ENCODE data around the gene PEX5L. TPM values are rescaled to one million over a fixed set of nuclear protein-coding genes. Genes with fewer than 3 reads are reported as not detected.

PEX5L gene
- total and polyA plus RNA-seq, 9 donors = 0.30 to 8.6 (median 1.1) TPM

DNA sequence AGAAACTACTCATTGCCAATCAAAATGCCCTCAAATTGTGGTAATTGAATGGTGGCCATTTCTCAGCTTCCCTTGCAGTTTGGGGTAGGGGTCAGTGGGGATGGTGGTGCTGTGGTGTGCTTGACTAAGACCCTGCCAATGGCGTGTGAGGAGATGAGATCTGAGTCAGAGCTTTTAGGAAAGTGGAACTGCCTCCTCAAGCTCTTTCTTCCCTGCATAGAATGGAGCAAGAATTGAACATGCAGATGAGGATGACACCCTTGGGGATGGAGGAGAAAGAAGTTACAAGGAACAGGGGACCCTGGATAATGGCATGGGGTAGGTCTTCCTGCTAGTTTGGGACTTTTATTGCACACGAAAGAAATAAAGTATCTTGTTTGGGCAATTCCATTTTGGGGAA, 188.0 kb downstream of the PEX5L start:
- WGBS, 3 donors = 79 to 93% (median 81%) methylated on average over 2 of the region's 2 CpGs
- intact Hi-C loops (cut with DNase I) = no loop called here

DNA sequence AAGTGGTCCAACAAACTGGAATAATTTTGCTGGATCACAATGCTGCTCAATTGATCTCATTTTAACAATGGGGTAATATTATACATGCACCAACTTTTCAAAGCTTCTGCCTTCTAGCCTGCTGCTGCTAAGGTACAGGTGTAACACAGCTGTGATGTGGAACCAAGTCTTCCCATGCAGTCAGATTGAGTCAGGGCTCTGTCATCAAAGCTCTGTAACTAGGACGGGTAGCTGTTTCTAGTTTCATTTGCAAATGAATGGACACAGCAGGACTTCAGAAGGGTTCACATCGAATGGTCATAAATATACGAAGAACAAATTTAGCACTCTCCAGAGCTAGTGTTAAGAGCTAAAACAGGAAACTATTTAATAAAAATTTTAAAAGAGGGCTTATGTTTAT, 194.7 kb downstream of the PEX5L start:
- 44 to 68% (median 68%) methylated on average over 3 of the region's 3 CpGs for WGBS, 3 donors
- Histone ChIP-seq H3K36me3 (no peaks in the 10 kb centered on the region), H3K9me3 (no peaks in the 10 kb centered on the region), H3K4me1 (ENCODE audit: insufficient read depth) (no peaks in the 10 kb centered on the region), H3K27ac (no peak overlapping the region), H3K4me3 (no peak overlapping the region), H3K27me3 (no peaks in the 10 kb centered on the region)
- intact Hi-C loops (cut with DNase I) = no loop called here
- TF ChIP-seq EP300 (IDR thresholded peaks at IDR 0.05) (no peak), POLR2A (IDR thresholded peaks at IDR 0.05) (no peak)
- TF ChIP-seq, protein P1, sequence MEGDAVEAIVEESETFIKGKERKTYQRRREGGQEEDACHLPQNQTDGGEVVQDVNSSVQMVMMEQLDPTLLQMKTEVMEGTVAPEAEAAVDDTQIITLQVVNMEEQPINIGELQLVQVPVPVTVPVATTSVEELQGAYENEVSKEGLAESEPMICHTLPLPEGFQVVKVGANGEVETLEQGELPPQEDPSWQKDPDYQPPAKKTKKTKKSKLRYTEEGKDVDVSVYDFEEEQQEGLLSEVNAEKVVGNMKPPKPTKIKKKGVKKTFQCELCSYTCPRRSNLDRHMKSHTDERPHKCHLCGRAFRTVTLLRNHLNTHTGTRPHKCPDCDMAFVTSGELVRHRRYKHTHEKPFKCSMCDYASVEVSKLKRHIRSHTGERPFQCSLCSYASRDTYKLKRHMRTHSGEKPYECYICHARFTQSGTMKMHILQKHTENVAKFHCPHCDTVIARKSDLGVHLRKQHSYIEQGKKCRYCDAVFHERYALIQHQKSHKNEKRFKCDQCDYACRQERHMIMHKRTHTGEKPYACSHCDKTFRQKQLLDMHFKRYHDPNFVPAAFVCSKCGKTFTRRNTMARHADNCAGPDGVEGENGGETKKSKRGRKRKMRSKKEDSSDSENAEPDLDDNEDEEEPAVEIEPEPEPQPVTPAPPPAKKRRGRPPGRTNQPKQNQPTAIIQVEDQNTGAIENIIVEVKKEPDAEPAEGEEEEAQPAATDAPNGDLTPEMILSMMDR (IDR thresholded peaks at IDR 0.05) = no peak
- no peak for DNase-seq

More for the DNA sequence above, 188.0 kb downstream of the PEX5L start:
- H3K4me3 ChIP-seq = no peak overlapping the region
- no peak for DNase-seq
- no peaks in the 10 kb centered on the region for H3K36me3 ChIP-seq
- TF ChIP-seq, protein P1 (IDR thresholded peaks at IDR 0.05) = no peak
- TF ChIP-seq EP300 (IDR thresholded peaks at IDR 0.05) (no peak), POLR2A (IDR thresholded peaks at IDR 0.05) (no peak)
- H3K9me3 ChIP-seq = no peaks in the 10 kb centered on the region
- no peaks in the 10 kb centered on the region for H3K4me1 ChIP-seq (ENCODE audit: insufficient read depth)
- no peak overlapping the region for H3K27ac ChIP-seq
- no peaks in the 10 kb centered on the region for H3K27me3 ChIP-seq

DNA sequence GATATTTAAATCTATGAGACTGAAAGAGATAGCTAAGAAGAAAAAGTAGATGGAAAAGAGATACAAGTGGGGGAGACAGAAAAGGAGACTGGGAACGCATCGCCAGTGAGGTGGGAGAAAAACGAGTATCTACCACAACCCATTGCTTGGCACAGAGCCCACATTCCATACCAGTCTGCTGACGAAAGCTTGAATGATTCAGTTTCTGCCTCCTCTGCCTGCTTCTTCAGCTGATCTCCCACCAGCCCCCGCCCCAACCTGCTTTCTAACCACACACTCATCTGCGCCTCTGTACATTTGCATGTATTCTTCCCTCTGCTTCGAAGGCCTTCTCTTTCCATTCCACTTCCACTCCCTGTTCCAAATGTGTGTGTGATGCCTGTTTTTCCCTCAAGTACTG, 195.8 kb downstream of the PEX5L start:
- intact Hi-C loops (cut with DNase I) = no loop called here
- H3K9me3 ChIP-seq = no peaks in the 10 kb centered on the region
- TF ChIP-seq EP300 (IDR thresholded peaks at IDR 0.05) (no peak), POLR2A (IDR thresholded peaks at IDR 0.05) (no peak)
- TF ChIP-seq, protein P1 (IDR thresholded peaks at IDR 0.05) = no peak
- WGBS, 3 donors = 70 to 74% (median 70%) methylated on average over 7 of the region's 7 CpGs
- DNase-seq = no peak
- no peaks in the 10 kb centered on the region for H3K4me1 ChIP-seq (ENCODE audit: insufficient read depth)
- no peak overlapping the region for H3K4me3 ChIP-seq
- H3K27ac ChIP-seq = no peak overlapping the region
- no peaks in the 10 kb centered on the region for H3K36me3 ChIP-seq
- H3K27me3 ChIP-seq = no peaks in the 10 kb centered on the region

DNA sequence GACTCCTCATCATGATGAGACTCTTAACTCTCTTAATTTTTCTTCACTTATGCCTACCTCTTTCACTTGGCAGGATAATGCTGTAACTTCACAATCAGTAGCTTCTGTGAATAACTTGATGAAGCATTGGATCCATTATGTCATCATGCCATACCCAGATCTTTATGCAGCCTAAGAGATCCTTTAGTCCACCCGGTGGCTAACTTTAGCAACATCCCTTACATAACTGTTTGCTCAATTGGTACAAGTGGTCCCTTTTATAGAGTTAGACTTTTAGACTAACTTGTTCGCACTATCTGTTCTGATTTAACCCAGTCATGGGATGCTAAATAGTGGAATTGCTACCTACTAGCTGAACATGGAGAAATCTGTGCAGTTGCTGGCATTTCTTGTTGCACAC, 199.4 kb downstream of the PEX5L start:
- no peak for TF ChIP-seq EP300 (IDR thresholded peaks at IDR 0.05)
- TF ChIP-seq POLR2A (IDR thresholded peaks at IDR 0.05) = no peak
- TF ChIP-seq, protein P1 (IDR thresholded peaks at IDR 0.05) = no peak
- no peaks in the 10 kb centered on the region for H3K27me3 ChIP-seq
- no peaks in the 10 kb centered on the region for H3K36me3 ChIP-seq
- intact Hi-C loops (cut with DNase I) = no loop called here
- peaks cover 13% of the 10 kb centered on the region for H3K4me1 ChIP-seq (ENCODE audit: insufficient read depth)
- H3K27ac ChIP-seq = no peak overlapping the region
- no peak overlapping the region for H3K4me3 ChIP-seq
- 82 to 91% (median 90%) methylated on average over 2 of the region's 2 CpGs for WGBS, 3 donors
- DNase-seq = no peak
- no peaks in the 10 kb centered on the region for H3K9me3 ChIP-seq

DNA sequence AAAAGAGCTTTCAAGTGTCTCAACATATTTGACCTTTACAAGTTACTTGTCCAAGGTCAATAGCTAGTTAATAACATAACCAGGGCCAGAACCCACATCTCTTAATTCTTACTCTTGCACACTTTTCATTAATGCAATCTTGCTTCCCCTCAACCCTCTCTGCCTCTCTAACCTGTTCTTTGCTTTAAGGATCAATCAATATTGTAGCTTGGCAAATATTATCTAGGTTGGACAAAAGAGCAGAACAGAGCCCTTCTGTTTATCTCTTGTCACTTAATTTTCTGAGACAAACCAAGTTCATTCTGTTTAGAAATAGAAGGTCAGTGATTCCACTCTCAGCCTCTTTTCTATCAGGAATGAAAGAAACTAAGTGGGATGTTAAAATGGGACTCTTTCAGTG, 203.4 kb downstream of the PEX5L start:
- H3K9me3 ChIP-seq = no peaks in the 10 kb centered on the region
- H3K36me3 ChIP-seq = no peaks in the 10 kb centered on the region
- intact Hi-C loops (cut with DNase I) = no loop called here
- H3K27me3 ChIP-seq = no peaks in the 10 kb centered on the region
- no peak overlapping the region for H3K4me3 ChIP-seq
- no peak for DNase-seq
- TF ChIP-seq, protein P1 (IDR thresholded peaks at IDR 0.05) = no peak
- TF ChIP-seq POLR2A (IDR thresholded peaks at IDR 0.05) (no peak), EP300 (IDR thresholded peaks at IDR 0.05) (no peak)
- H3K27ac ChIP-seq = no peak overlapping the region
- peaks cover 17% of the 10 kb centered on the region for H3K4me1 ChIP-seq (ENCODE audit: insufficient read depth)
